Heart left ventricle (tissue), 16 donors: ENCODE data around the gene RUFY4. TPM values are rescaled to one million over a fixed set of nuclear protein-coding genes. Genes with fewer than 3 reads are reported as not detected.

Experiments used
- ATAC-seq, 4 donors: fragments of 200-7000 bp; cut with Tn5 transposase; one replicate each; pipeline ENCODE4 v1.9.1; 2020 to 2022; ENCODE audit warnings: moderate library complexity in 4 of 4, mild to moderate bottlenecking in 3 of 4, moderate number of reproducible peaks in 1 of 4
- DNase-seq, 5 donors: peaks; one replicate each; pipeline ENCODE4 v3.0.0-alpha.2; 2020
- H3K27ac ChIP-seq, 12 donors: fragments of 200-600 bp; sonication (generic) in 4 of 12; one replicate each; pipeline versions ENCODE4 v1.5.0 to v1.8.0; 2016 to 2022; ENCODE audit warnings: mild to moderate bottlenecking in 2 of 12
- H3K27me3 ChIP-seq, 9 donors: fragments of 200-600 bp; sonication (generic) in 2 of 9; one replicate each; pipeline versions ENCODE4 v1.5.1 to v1.8.0; 2016 to 2022; ENCODE audit warnings: mild to moderate bottlenecking in 3 of 9
- H3K36me3 ChIP-seq, 9 donors: fragments of 200-600 bp; sonication (generic) in 2 of 9; one replicate each; pipeline versions ENCODE4 v1.5.0 to v1.8.0; 2018 to 2022; ENCODE audit warnings: mild to moderate bottlenecking in 2 of 9
- H3K4me1 ChIP-seq, 12 donors: fragments of 200-600 bp; sonication (generic) in 4 of 12; one replicate each; pipeline versions ENCODE4 v1.5.0 to v1.8.0; 2016 to 2022; ENCODE audit warnings: mild to moderate bottlenecking in 3 of 12
- H3K4me3 ChIP-seq, 12 donors: fragments of 200-600 bp; sonication (generic) in 4 of 12; one replicate each; pipeline versions ENCODE4 v1.5.0 to v1.8.0; 2017 to 2022; ENCODE audit warnings: mild to moderate bottlenecking in 9 of 12, moderate library complexity in 4 of 12
- H3K9me3 ChIP-seq, 12 donors: fragments of 200-600 bp; sonication (generic) in 4 of 12; one replicate each; pipeline versions ENCODE4 v1.5.0 to v1.8.0; 2016 to 2022; ENCODE audit warnings: mild to moderate bottlenecking in 1 of 12
- POLR2A ChIP-seq, 2 donors: fragments of 450-650 bp; IDR thresholded peaks; one replicate each; pipeline ENCODE4 v1.6.1; 2017; ENCODE audit warnings: antibody characterized with exemption in 2 of 2, mild to moderate bottlenecking in 2 of 2, moderate library complexity in 2 of 2
- WGBS, 4 donors: extraction: QIAGEN DNeasy Blood & Tissue Kit in 2 of 4; methylation state at CpG; one replicate each; pipeline versions ENCODE4 v1.1.5 to v1.1.7; 2013 to 2018; 5-methylcytosine and 5-hydroxymethylcytosine counted together
- intact Hi-C, 10 donors: fragments of 100-400 bp; cut with DNase I; formaldehyde crosslinking; loops; one replicate each; pipeline versions ENCODE4 v1.11.1 to v1.14.2; 2022
- polyA plus RNA-seq, 2 donors: library from polyadenylated mRNA; stranded (reverse); fragments of 200-250 nt; gene quantifications; one replicate each; pipeline ENCODE4 v1.2.3, GENCODE V29; 2013
- total RNA-seq, 9 donors: library from RNA; depleted of rRNA in 2 of 9; stranded (reverse); fragments of >200 nt in 2 of 9; fragmentation: NEBNext Ultra II Directional in 3 of 9; extraction: Animal tissue kit (Norgen Biotek cat#: 25700) in 3 of 9; gene quantifications; one replicate each; pipeline versions ENCODE4 v1.1.0 to v1.2.4, GENCODE V29; 2016 to 2023
- TF ChIP-seq, protein P1 (sequence below), 12 donors: fragments of 200-600 bp; sonication (generic) in 4 of 12; IDR thresholded peaks; one replicate each; pipeline versions ENCODE4 v1.5.0 to v1.8.0; 2018 to 2022; ENCODE audit warnings: antibody characterized with exemption in 12 of 12, mild to moderate bottlenecking in 5 of 12
- donor health status: ischemic (EF 13 %, LVEDD 7.1; RV severe dilation, severe dysfunction).
- donor health status: healthy with polysubstance abuse.
- donor health status: DM: no; HTN: yes; CAD: no.
- donor health status: DM: no; HTN: no; CAD: no.
- donor health status: ischemic (EF 25% LVEDD 6.9; RV normal size, moderate dysfunction).
- donor health status: ischemic (EF 25% LVEDD 5.7; RV mildly dilated, moderate dysfunction).
- donor health status: healthy.
- donor health status: DM: yes; HTN: yes; CAD: no.
- donor health status: ischemic (EF 35%, LVEDD 5.7; RV mildly dilated, moderate dysfunction).
- donor health status: nonischemic (EF 11% LVEDD 7.7; RV severe dilation, severe dysfunction).
- donor health status: DM: yes; HTN: yes; CAD: no.
- donor health status: PGD.
- donor health status: ischemic (EF 29% LVEDD 5.4; RV normal size, mild dysfunction).
- donor health status: nonischemic (EF 23%, LVEDD 6.1; RV moderate dilation, normal function).

RUFY4 gene
- total and polyA plus RNA-seq, 11 donors = 0.11 to 1.0 (median 0.14) TPM; not detected in 8

DNA sequence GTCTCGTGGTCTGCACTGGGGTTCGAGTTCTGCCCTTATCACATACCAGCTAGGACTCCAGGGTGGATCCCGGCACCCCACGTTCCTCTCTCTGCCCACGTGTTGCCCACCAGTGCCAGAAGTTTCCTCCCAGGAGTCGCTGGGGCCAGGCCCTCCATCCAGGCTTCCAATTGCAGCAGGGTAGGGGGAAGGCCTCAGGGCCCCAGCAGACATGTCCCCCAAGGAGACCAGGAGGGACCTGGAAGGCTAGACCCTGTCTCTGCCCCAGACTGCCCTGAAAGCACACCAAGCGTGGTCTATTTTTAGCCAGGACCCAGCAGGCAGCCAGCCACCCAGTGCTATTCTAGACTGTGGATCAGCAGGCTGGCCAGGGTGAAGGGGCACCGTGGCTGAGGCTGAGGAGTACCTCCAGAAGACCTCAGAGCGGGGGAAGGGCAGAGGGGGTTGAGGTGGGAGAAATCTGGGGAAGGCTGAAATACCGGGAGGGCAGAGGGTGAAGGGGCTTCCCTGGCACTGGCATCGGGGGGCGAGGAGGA is 47.4 kb upstream of the RUFY4 start:
- DNase-seq = peak in 4 of 5 donors; percentile 75 to 88 (median 82)
- Histone ChIP-seq H3K4me3 (peak overlapping the region in 1 of 12 donors; percentile 11), H3K27ac (peak overlapping the region; percentile 27 to 90 (median 82)), H3K36me3 (no peaks in the 10 kb centered on the region), H3K9me3 (no peaks in the 10 kb centered on the region), H3K27me3 (no peaks in the 10 kb centered on the region), H3K4me1 (peaks cover 0 to 87% (median 47%) of the 10 kb centered on the region in 12 donors)
- ATAC-seq = peak; percentile 76 to 86 (median 80)
- intact Hi-C loops = no loop called here
- WGBS, 4 donors = 55 to 61% (median 57%) methylated on average over 9 to 12 of the region's 12 CpGs
- TF ChIP-seq, protein P1, sequence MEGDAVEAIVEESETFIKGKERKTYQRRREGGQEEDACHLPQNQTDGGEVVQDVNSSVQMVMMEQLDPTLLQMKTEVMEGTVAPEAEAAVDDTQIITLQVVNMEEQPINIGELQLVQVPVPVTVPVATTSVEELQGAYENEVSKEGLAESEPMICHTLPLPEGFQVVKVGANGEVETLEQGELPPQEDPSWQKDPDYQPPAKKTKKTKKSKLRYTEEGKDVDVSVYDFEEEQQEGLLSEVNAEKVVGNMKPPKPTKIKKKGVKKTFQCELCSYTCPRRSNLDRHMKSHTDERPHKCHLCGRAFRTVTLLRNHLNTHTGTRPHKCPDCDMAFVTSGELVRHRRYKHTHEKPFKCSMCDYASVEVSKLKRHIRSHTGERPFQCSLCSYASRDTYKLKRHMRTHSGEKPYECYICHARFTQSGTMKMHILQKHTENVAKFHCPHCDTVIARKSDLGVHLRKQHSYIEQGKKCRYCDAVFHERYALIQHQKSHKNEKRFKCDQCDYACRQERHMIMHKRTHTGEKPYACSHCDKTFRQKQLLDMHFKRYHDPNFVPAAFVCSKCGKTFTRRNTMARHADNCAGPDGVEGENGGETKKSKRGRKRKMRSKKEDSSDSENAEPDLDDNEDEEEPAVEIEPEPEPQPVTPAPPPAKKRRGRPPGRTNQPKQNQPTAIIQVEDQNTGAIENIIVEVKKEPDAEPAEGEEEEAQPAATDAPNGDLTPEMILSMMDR (IDR thresholded peaks at IDR 0.05) = no peak
- TF ChIP-seq POLR2A (IDR thresholded peaks at IDR 0.05) = no peak

DNA sequence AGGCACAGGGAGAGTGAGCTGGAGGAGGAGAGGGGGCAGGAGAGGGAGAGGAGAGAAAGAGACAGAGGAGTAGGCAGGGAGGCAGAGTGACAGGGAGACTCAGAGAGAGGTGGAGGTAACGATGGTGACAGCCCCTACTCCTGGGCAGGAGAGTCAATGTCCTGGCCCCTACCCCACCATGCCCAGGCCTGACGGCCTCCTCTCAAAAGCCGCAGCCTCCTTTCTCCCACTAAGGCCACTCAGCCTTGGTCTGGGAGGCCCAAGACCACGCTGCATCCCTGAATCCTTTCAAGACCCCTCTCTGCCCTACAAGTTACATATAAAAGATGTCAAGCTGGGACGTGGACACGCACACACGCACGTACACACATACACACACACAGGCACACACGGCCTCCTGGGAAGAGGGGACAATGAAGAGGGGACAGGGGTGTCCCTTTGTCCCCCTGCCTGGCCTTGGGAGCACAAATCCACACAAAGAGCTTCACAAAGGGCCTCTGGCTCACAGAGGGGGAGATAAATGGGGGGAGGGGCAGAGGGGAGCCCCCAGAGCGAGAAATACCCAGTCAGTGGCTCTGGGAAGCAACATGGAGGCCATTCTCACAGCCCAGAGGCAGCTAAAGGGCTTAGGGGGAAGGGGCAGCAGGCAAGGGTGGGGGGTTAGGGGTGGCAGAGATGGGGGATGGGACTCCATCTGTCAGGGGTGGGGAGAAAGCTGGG is 46.8 kb upstream of the RUFY4 start:
- TF ChIP-seq, protein P1 (IDR thresholded peaks at IDR 0.05) = no peak
- TF ChIP-seq POLR2A (IDR thresholded peaks at IDR 0.05) = no peak
- intact Hi-C loops = no loop called here
- Histone ChIP-seq H3K27me3 (no peaks in the 10 kb centered on the region), H3K4me3 (no peak overlapping the region), H3K27ac (peak overlapping the region; percentile 27 to 90 (median 82)), H3K4me1 (peaks cover 0 to 87% (median 42%) of the 10 kb centered on the region in 12 donors), H3K36me3 (no peaks in the 10 kb centered on the region), H3K9me3 (no peaks in the 10 kb centered on the region)
- WGBS, 4 donors = 85 to 92% (median 91%) methylated on average over 10 of the region's 10 CpGs
- ATAC-seq (no peak), DNase-seq (peak in 2 of 5 donors; percentile 13 to 22)

DNA sequence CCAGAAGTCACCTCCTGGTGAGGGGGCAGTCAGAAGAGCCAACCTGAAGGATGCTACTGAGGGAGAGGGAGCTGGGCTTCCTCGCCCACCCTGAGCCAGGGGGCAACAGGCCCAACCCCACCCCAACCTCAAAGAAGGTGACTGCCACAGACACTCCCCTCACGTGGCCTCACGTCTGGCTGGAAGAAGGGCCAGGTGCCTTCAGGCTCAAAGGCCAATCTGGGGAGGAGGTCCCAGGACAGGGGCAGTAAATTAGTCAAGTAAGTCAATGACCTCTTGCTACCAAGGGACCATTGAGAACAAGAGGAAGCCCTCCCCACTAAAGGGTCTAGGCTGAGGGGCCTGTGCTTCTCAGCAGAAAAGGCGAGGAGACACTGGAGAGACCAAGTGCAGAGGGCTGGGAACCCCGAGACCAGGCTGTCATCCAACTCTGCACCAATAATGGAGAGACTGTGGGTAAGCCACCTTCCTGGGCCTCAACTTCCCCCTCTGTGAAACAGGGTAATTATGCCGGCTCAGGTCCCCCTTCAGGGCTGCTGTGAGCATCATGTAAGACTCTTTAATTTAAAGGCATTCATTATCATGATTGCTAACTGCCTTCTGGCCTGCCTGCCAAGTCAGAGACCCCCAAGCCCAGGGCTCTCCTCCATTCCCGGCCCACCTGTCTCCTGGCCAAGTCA is 46.1 kb upstream of the RUFY4 start:
- H3K27me3 ChIP-seq = no peaks in the 10 kb centered on the region
- H3K4me3 ChIP-seq = no peak overlapping the region
- peak overlapping the region in 8 of 12 donors; percentile 62 to 90 (median 82) for H3K27ac ChIP-seq
- no peaks in the 10 kb centered on the region for H3K9me3 ChIP-seq
- no peak for TF ChIP-seq POLR2A (IDR thresholded peaks at IDR 0.05)
- TF ChIP-seq, protein P1 (IDR thresholded peaks at IDR 0.05) = no peak
- DNase-seq (peak in 4 of 5 donors; percentile 4 to 17 (median 10)), ATAC-seq (no peak)
- WGBS, 4 donors = 83 to 90% (median 87%) methylated on average over 5 to 7 of the region's 7 CpGs
- no peaks in the 10 kb centered on the region for H3K36me3 ChIP-seq
- intact Hi-C loops = no loop called here
- H3K4me1 ChIP-seq = peaks cover 0 to 83% (median 35%) of the 10 kb centered on the region in 12 donors

DNA sequence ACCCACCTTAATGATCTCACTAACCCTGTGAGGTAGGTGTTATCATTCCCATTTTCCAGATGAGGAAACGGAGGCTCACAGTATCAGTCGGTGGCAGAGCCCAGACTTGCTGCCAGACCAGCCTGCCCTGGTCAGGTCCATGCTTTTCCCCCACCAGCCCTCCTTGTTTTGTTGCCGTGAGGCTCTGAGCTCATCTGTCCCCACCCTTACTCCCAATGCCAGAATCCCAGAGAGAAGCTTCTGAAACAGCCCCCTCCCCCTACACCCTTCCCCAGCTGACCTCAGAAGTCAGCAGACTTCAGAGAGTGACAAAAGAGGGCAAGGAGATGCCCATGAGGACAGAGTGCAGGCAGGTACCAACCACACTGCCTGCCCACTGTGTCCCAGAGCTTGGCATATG is 45.4 kb upstream of the RUFY4 start:
- no peak for ATAC-seq
- H3K4me3 ChIP-seq = no peak overlapping the region
- H3K9me3 ChIP-seq = no peaks in the 10 kb centered on the region
- TF ChIP-seq, protein P1 (IDR thresholded peaks at IDR 0.05) = no peak
- TF ChIP-seq POLR2A (IDR thresholded peaks at IDR 0.05) = no peak
- intact Hi-C loops = no loop called here
- H3K27ac ChIP-seq = peak overlapping the region in 8 of 12 donors; percentile 13 to 85 (median 82)
- H3K4me1 ChIP-seq = peaks cover 0 to 83% (median 31%) of the 10 kb centered on the region in 12 donors
- no peaks in the 10 kb centered on the region for H3K27me3 ChIP-seq
- peak in 2 of 5 donors; percentile 12 to 15 for DNase-seq
- 70 to 76% (median 75%) methylated on average over 3 of the region's 3 CpGs for WGBS, 4 donors
- H3K36me3 ChIP-seq = no peaks in the 10 kb centered on the region
